T-helper 9 cell (primary cell): ENCODE measurements around the gene RASGRP1.

Source experiments
- DNase-seq: peaks from one replicate; pipeline ENCODE4 v3.0.0-alpha.2; 2020

RASGRP1 gene

GRCh38 chr15:38454696-38455090 lies 109.9 kb downstream of the RASGRP1 start:
- DNase-seq = no peak

GRCh38 chr15:38453971-38454695 lies 110.5 kb downstream of the RASGRP1 start, which contains the start of gene FAM98B:
FAM98B (plus strand) TSS chr15:38454127; CDS start chr15:38454162, 35 bp downstream.
- DNase-seq = peak; percentile 77

- no peak for DNase-seq
Measured at GRCh38 chr15:38441130-38441519, 123.5 kb downstream of the RASGRP1 start.

GRCh38 chr15:38440353-38441129 lies 124.1 kb downstream of the RASGRP1 start:
- DNase-seq = peak; percentile 12
